Astrocyte (in vitro differentiated cells and primary cell): ENCODE results near the gene SLC12A3.

Experiments
- EZH2 ChIP-seq: IDR thresholded peaks from 2 replicates; pipeline ENCODE4 v1.6.1; 2012; ENCODE audit warnings: mild to moderate bottlenecking, low read length, inconsistent platforms; ENCODE audit not compliant: insufficient read depth
- TF ChIP-seq, protein P1 (sequence below): IDR thresholded peaks from 2 replicates; pipeline ENCODE4 v1.5.1; 2011; ENCODE audit warnings: low read depth, mild to moderate bottlenecking, inconsistent platforms, low read length, moderate library complexity; ENCODE audit not compliant: insufficient read depth

DNA sequence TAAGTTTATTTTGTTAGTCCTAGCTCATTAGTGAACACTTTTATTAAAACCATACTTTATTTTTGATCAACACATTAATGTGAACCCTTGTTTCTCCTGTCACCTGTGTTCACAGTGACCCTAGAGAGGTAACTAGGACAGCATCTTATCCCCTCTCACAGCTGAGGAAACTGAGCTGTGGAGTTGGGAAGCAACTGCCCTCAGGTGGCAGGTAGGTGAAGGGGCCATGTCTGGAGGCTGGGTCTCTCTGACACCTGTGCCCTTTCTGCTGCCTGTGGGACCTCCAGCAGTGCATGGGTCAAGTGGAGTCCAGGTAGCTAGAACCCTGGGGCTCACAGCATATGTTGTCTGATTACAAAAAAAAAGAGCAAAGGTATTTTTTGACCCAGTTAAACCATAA is 22.9 kb upstream of the SLC12A3 start:
- no peak for TF ChIP-seq EZH2
- TF ChIP-seq, protein P1, sequence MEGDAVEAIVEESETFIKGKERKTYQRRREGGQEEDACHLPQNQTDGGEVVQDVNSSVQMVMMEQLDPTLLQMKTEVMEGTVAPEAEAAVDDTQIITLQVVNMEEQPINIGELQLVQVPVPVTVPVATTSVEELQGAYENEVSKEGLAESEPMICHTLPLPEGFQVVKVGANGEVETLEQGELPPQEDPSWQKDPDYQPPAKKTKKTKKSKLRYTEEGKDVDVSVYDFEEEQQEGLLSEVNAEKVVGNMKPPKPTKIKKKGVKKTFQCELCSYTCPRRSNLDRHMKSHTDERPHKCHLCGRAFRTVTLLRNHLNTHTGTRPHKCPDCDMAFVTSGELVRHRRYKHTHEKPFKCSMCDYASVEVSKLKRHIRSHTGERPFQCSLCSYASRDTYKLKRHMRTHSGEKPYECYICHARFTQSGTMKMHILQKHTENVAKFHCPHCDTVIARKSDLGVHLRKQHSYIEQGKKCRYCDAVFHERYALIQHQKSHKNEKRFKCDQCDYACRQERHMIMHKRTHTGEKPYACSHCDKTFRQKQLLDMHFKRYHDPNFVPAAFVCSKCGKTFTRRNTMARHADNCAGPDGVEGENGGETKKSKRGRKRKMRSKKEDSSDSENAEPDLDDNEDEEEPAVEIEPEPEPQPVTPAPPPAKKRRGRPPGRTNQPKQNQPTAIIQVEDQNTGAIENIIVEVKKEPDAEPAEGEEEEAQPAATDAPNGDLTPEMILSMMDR = no peak
